ENCODE data around the gene CT47A1. TPM values are rescaled to one million over a fixed set of nuclear protein-coding genes. Genes with fewer than 3 reads are reported as not detected.

CT47A1 gene
- total and polyA plus RNA-seq, 12 donors = not detected

DNA sequence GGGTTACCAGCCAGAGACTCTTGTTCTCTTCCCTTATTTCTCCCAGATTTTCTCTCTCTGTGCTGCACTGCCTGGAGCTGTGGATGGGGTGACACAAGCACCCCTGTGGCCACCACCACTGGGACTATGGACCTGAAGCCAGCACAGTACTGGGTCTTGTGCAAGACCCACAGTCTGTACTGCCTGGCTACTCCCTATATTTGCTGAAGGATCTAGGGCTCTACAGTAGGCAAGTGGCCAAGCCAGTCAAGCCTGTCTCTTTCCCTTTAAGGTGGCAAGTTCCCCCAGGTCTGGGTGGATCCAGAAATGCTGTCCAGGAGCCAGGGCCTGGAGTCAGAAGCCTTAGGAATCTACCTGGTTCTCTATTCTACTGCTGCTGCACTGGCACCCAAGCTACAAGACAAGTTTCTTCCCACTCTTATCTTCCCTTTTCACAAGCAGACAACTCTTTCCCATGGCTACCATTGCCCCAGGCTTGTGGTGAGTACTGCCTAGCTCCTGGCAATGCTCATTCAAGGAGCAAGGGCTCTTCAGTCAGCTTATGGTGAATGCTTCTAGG is 28.4 kb upstream of the CT47A1 start:
- no peak for TF ChIP-seq POLR2A (IDR thresholded peaks at IDR 0.05)
- TF ChIP-seq, protein P1, sequence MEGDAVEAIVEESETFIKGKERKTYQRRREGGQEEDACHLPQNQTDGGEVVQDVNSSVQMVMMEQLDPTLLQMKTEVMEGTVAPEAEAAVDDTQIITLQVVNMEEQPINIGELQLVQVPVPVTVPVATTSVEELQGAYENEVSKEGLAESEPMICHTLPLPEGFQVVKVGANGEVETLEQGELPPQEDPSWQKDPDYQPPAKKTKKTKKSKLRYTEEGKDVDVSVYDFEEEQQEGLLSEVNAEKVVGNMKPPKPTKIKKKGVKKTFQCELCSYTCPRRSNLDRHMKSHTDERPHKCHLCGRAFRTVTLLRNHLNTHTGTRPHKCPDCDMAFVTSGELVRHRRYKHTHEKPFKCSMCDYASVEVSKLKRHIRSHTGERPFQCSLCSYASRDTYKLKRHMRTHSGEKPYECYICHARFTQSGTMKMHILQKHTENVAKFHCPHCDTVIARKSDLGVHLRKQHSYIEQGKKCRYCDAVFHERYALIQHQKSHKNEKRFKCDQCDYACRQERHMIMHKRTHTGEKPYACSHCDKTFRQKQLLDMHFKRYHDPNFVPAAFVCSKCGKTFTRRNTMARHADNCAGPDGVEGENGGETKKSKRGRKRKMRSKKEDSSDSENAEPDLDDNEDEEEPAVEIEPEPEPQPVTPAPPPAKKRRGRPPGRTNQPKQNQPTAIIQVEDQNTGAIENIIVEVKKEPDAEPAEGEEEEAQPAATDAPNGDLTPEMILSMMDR (IDR thresholded peaks at IDR 0.05) = no peak
- Histone ChIP-seq H3K27me3 (no peaks in the 10 kb centered on the region), H3K27ac (no peak overlapping the region), H3K4me1 (replicated peaks in 1 of 2) (no peaks in the 10 kb centered on the region), H3K36me3 (replicated peaks in 1 of 2) (no peaks in the 10 kb centered on the region), H3K9me3 (replicated peaks in 1 of 3) (no peaks in the 10 kb centered on the region), H3K4me3 (no peak overlapping the region)
- DNase-seq = no peak
- intact Hi-C loops (cut with DNase I) = no loop called here

DNA sequence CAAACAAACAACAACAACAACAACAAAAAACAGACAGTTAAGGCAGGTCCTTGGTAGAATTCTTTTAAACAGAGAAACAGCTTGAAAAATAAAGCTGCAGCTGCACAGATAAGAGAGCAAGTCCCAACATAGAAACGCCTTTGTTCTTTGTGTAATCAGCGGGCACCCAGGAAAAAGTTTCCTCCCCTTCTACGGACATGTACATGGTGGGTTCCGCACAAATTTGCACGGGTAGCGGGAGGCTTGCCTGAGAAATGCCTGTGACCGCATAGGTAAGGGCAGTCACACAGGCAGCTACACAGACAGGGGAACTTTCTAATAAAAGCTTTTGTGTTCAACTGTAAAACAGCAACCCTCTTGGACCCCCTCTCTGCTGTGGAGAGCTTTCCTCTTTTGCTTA is 25.7 kb upstream of the CT47A1 start:
- H3K4me3 ChIP-seq = no peak overlapping the region
- H3K36me3 ChIP-seq (replicated peaks in 1 of 2) = no peaks in the 10 kb centered on the region
- WGBS, 4 donors = 69 to 88% (median 80%) methylated on average over 7 of the region's 7 CpGs
- no peak for DNase-seq
- no peak overlapping the region for H3K27ac ChIP-seq
- intact Hi-C loops (cut with DNase I) = no loop called here
- H3K4me1 ChIP-seq (replicated peaks in 1 of 2) = no peaks in the 10 kb centered on the region
- no peaks in the 10 kb centered on the region for H3K9me3 ChIP-seq (replicated peaks in 1 of 3)
- no peak for TF ChIP-seq POLR2A (IDR thresholded peaks at IDR 0.05)
- TF ChIP-seq, protein P1 (IDR thresholded peaks at IDR 0.05) = no peak
- no peaks in the 10 kb centered on the region for H3K27me3 ChIP-seq

DNA sequence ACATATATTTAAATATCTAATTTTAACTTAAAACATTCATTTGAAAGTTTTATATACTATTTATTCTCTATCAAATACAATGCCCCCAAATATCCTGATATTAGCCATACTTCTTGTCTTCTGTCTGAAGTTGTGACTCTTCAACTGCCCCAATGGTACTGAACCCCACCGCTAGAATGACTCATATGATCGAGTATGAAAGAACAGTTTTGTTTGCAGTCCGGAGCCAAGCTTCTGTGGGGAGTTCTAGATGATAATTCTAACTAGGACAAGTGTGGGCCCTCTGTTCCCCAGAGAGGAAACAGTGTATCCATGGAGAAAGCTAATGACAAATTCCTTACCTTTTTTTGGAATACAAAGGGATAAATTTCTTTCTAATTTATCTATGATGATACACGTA is 24.7 kb upstream of the CT47A1 start:
- H3K27me3 ChIP-seq = no peaks in the 10 kb centered on the region
- TF ChIP-seq, protein P1 (IDR thresholded peaks at IDR 0.05) = no peak
- TF ChIP-seq POLR2A (IDR thresholded peaks at IDR 0.05) = no peak
- intact Hi-C loops (cut with DNase I) = no loop called here
- no peaks in the 10 kb centered on the region for H3K4me1 ChIP-seq (replicated peaks in 1 of 2)
- no peak for DNase-seq
- no peak overlapping the region for H3K27ac ChIP-seq
- H3K9me3 ChIP-seq (replicated peaks in 1 of 3) = no peaks in the 10 kb centered on the region
- H3K36me3 ChIP-seq (replicated peaks in 1 of 2) = no peaks in the 10 kb centered on the region
- H3K4me3 ChIP-seq = no peak overlapping the region
- 57 to 79% (median 63%) methylated on average over 4 of the region's 4 CpGs for WGBS, 4 donors

DNA sequence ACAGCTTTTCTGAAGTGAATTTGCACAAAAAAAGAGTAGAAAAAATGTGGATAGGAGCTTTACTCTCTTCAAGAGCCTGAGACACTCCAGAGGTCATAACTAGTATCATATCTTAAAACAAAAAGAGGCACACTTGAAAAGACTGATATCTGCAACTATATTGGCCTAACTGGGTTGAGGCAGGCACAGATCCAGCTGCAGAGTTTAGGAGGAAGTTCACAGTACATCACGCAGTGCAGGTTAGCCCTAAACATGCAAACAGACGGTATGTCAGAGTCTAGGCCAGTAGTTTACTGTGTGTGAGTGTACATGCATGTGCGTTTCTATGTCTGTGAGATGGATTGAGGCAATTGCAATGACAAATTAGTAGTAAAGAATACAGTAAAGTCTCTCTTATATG is 24.2 kb upstream of the CT47A1 start:
- Histone ChIP-seq H3K27ac (no peak overlapping the region), H3K4me1 (replicated peaks in 1 of 2) (no peaks in the 10 kb centered on the region), H3K27me3 (no peaks in the 10 kb centered on the region), H3K4me3 (no peak overlapping the region), H3K36me3 (replicated peaks in 1 of 2) (no peaks in the 10 kb centered on the region), H3K9me3 (replicated peaks in 1 of 3) (no peaks in the 10 kb centered on the region)
- TF ChIP-seq POLR2A (IDR thresholded peaks at IDR 0.05) = no peak
- TF ChIP-seq, protein P1 (IDR thresholded peaks at IDR 0.05) = no peak
- intact Hi-C loops (cut with DNase I) = no loop called here
- no peak for DNase-seq
- 48 to 85% (median 70%) methylated on average over 3 of the region's 3 CpGs for WGBS, 4 donors
